ENCODE results near the gene C17orf67. TPM values are rescaled to one million over a fixed set of nuclear protein-coding genes. Genes with fewer than 3 reads are reported as not detected.

C17orf67 gene
- total and polyA plus RNA-seq, 2 of the 8 experiments (the other 6 are each of a cell fraction or from before 2014, with no cell fraction given): 0.67 to 2.2 TPM

DNA sequence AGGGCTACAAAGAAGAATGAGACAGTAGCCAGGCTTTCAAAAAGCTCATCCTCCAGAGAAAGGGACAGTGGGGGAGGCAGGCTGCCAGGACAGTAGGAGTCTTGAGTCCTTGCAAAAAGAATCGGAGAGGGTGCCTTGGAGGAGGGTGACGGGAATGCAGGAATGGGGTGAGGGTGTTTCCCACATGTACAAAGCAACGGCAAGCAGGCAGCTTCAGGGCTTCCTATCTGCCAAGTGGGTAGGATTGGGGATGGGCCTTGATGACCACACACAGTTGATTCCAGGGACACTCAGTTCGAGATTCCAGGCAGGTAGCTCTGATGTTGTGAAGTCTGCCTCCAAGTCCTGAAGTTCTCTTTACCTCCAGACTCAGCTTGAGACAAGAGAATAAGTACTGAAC is 54.4 kb downstream of the C17orf67 start:
- Histone ChIP-seq H3K36me3 (ENCODE audit: control insufficient read depth in 2 of 4, insufficient read depth in 4 of 4, low read length in 3 of 4) (no peaks in the 10 kb centered on the region), H3K4ac (replicated peaks; ENCODE audit: insufficient read length, low read depth, low read length) (no peak overlapping the region), H3K27me3 (replicated peaks in 1 of 4; ENCODE audit: control insufficient read depth in 3 of 4, extremely low read depth in 1 of 4, insufficient read depth in 3 of 4, low read length in 3 of 4) (peaks cover 0 to 22% (median 13%) of the 10 kb centered on the region in 4 experiments; a peak in 5 of 7 replicates), H3K79me1 (ENCODE audit: low read depth, low read length) (no peaks in the 10 kb centered on the region), H4K5ac (ENCODE audit: insufficient read length, low read depth, low read length) (no peak overlapping the region), H3K9ac (replicated peaks in 1 of 4; ENCODE audit: extremely low read depth in 1 of 4, low read depth in 3 of 4, low read length in 3 of 4) (no peak overlapping the region), H3K14ac (ENCODE audit: insufficient read length) (no peak overlapping the region), H2BK20ac (ENCODE audit: low read length) (no peak overlapping the region), H3K4me1 (replicated peaks in 1 of 4; ENCODE audit: control insufficient read depth in 3 of 4, insufficient read depth in 4 of 4, low read length in 3 of 4) (peaks cover 0 to 3% (median under 1%) of the 10 kb centered on the region in 4 experiments; a peak in 4 of 7 replicates), H3K18ac (ENCODE audit: extremely low read depth, low read length) (no peak overlapping the region), H3K4me2 (ENCODE audit: insufficient read depth in 1 of 2, low read depth in 2 of 2, low read length in 2 of 2) (no peak overlapping the region; a peak in 1 of 4 replicates), H2BK5ac (ENCODE audit: low read depth, low read length) (no peak overlapping the region), H3K9me3 (ENCODE audit: insufficient read depth in 2 of 2, low read depth in 1 of 2, low read length in 1 of 2) (no peaks in the 10 kb centered on the region), H3K4me3 (ENCODE audit: extremely low read depth in 1 of 4, insufficient read depth in 2 of 4, low read depth in 3 of 4, low read length in 4 of 4) (no peak overlapping the region), H3K23ac (ENCODE audit: insufficient read length) (no peak overlapping the region), H4K8ac (ENCODE audit: extremely low read depth, insufficient read depth, low read length) (no peak overlapping the region), H4K20me1 (replicated peaks in 1 of 2; ENCODE audit: control insufficient read depth in 1 of 2, insufficient read depth in 2 of 2, low read length in 2 of 2) (no peaks in the 10 kb centered on the region), H3K23me2 (ENCODE audit: low read depth, low read length) (no peaks in the 10 kb centered on the region), H3K27ac (ENCODE audit: low read depth, low read length) (no peak overlapping the region), H2AFZ (ENCODE audit: low read length) (no peak overlapping the region), H4K91ac (replicated peaks; ENCODE audit: insufficient read length, low read length) (no peak overlapping the region), H2BK12ac (ENCODE audit: low read depth, low read length) (no peak overlapping the region), H3K56ac (replicated peaks; ENCODE audit: insufficient read length, low read depth, low read length) (no peak overlapping the region), H3K79me2 (ENCODE audit: control insufficient read depth in 1 of 2, insufficient read depth in 2 of 2, low read length in 2 of 2) (no peaks in the 10 kb centered on the region), H2BK15ac (ENCODE audit: low read length) (no peak overlapping the region), H2BK120ac (replicated peaks; ENCODE audit: low read depth, low read length) (no peak overlapping the region), H2AK5ac (ENCODE audit: low read depth, low read length) (no peak overlapping the region)
- no peak for FAIRE-seq
- CTCF ChIA-PET (ENCODE audit: partially characterized antibody): interaction anchor here (0.5 to 4.5 kb wide), 22 partner anchors 8 to 299 kb away, joined by 3 to 31 read pairs (median 5); partner anchors contain the start of gene NOG
- WGBS, 2 experiments (ENCODE audit: extremely low coverage in 1 of 2, insufficient coverage in 1 of 2, insufficient read length in 1 of 2, insufficient replicate concordance in 2 of 2, low coverage in 1 of 2, low lambda C conversion rate in 2 of 2, missing lambda C conversion rate in 1 of 2): 76% methylated on average over 4 of the region's 4 CpGs; no CpG with 5 or more reads in 1 of the 2 experiments
- no peak for DNase-seq (ENCODE audit: low read depth in 1 of 2, low spot score in 2 of 2)
- POLR2A ChIA-PET (ENCODE audit: partially characterized antibody): interaction anchor here (0.9 kb wide), 1 partner anchor 71 kb away, joined by 3 read pairs; no protein-coding TSS in a partner anchor
- TF ChIP-seq CTBP2 (IDR thresholded peaks at IDR 0.05; ENCODE audit: borderline replicate concordance, insufficient read depth, insufficient read length, low read length) (no peak), KDM1A (IDR thresholded peaks at IDR 0.05; ENCODE audit: borderline replicate concordance, low read length) (no peak), CEBPB (IDR thresholded peaks at IDR 0.05; ENCODE audit: low read depth, low read length) (no peak), SAP30 (IDR thresholded peaks at IDR 0.05; ENCODE audit: insufficient read depth, insufficient replicate concordance, low read length) (no peak), CBX8 (IDR thresholded peaks at IDR 0.05; ENCODE audit: borderline replicate concordance, low read depth, low read length) (no peak), MAFK (IDR thresholded peaks at IDR 0.05; ENCODE audit: low read depth, low read length) (no peak), POLR2A (IDR thresholded peaks at IDR 0.05; ENCODE audit: control extremely low read depth in 1 of 2, low read depth in 2 of 2, low read length in 2 of 2) (no peak), NANOG (IDR thresholded peaks at IDR 0.05; ENCODE audit: insufficient read depth, low read depth, low read length, poor library complexity, severe bottlenecking) (no peak)
- TF ChIP-seq, protein P1, sequence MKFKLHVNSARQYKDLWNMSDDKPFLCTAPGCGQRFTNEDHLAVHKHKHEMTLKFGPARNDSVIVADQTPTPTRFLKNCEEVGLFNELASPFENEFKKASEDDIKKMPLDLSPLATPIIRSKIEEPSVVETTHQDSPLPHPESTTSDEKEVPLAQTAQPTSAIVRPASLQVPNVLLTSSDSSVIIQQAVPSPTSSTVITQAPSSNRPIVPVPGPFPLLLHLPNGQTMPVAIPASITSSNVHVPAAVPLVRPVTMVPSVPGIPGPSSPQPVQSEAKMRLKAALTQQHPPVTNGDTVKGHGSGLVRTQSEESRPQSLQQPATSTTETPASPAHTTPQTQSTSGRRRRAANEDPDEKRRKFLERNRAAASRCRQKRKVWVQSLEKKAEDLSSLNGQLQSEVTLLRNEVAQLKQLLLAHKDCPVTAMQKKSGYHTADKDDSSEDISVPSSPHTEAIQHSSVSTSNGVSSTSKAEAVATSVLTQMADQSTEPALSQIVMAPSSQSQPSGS (IDR thresholded peaks at IDR 0.05; ENCODE audit: low read length): no peak
- TF ChIP-seq, protein P2, sequence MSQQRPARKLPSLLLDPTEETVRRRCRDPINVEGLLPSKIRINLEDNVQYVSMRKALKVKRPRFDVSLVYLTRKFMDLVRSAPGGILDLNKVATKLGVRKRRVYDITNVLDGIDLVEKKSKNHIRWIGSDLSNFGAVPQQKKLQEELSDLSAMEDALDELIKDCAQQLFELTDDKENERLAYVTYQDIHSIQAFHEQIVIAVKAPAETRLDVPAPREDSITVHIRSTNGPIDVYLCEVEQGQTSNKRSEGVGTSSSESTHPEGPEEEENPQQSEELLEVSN (IDR thresholded peaks at IDR 0.05): no peak
- TF ChIP-seq, protein P3, sequence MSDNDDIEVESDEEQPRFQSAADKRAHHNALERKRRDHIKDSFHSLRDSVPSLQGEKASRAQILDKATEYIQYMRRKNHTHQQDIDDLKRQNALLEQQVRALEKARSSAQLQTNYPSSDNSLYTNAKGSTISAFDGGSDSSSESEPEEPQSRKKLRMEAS (IDR thresholded peaks at IDR 0.05): no peak

Data from H1 (cell line).